HL-60 (cell line): Measurements from ENCODE around the gene ZNF547.

ENCODE experiments used
- CTCF ChIP-seq: IDR thresholded peaks from one replicate; pipeline ENCODE4 v1.5.1; 2011; ENCODE audit warnings: low read length, control low read depth, inconsistent platforms; ENCODE audit not compliant: insufficient read depth
- GABPA ChIP-seq: IDR thresholded peaks from 2 replicates; pipeline ENCODE4 v1.6.1; 2012; ENCODE audit warnings: low read depth
- POLR2AphosphoS5 ChIP-seq: IDR thresholded peaks from 2 replicates; pipeline ENCODE4 v1.6.1; 2012; ENCODE audit warnings: low read depth
- SPI1 ChIP-seq: IDR thresholded peaks from 2 replicates; pipeline ENCODE4 v1.6.1; 2012; ENCODE audit warnings: low read depth, mild to moderate bottlenecking, borderline replicate concordance
- TF ChIP-seq, protein P1 (sequence below): IDR thresholded peaks from 2 replicates; pipeline ENCODE4 v1.6.1; 2012; ENCODE audit warnings: low read depth; ENCODE audit not compliant: insufficient replicate concordance

GRCh38 chr19:57403737-57404563 lies 40.6 kb downstream of the ZNF547 start:
- TF ChIP-seq SPI1 (no peak), POLR2AphosphoS5 (no peak), CTCF (no peak), GABPA (no peak)
- TF ChIP-seq, protein P1, sequence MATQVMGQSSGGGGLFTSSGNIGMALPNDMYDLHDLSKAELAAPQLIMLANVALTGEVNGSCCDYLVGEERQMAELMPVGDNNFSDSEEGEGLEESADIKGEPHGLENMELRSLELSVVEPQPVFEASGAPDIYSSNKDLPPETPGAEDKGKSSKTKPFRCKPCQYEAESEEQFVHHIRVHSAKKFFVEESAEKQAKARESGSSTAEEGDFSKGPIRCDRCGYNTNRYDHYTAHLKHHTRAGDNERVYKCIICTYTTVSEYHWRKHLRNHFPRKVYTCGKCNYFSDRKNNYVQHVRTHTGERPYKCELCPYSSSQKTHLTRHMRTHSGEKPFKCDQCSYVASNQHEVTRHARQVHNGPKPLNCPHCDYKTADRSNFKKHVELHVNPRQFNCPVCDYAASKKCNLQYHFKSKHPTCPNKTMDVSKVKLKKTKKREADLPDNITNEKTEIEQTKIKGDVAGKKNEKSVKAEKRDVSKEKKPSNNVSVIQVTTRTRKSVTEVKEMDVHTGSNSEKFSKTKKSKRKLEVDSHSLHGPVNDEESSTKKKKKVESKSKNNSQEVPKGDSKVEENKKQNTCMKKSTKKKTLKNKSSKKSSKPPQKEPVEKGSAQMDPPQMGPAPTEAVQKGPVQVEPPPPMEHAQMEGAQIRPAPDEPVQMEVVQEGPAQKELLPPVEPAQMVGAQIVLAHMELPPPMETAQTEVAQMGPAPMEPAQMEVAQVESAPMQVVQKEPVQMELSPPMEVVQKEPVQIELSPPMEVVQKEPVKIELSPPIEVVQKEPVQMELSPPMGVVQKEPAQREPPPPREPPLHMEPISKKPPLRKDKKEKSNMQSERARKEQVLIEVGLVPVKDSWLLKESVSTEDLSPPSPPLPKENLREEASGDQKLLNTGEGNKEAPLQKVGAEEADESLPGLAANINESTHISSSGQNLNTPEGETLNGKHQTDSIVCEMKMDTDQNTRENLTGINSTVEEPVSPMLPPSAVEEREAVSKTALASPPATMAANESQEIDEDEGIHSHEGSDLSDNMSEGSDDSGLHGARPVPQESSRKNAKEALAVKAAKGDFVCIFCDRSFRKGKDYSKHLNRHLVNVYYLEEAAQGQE: no peak
